ENCODE data around the gene CD52.

DNA sequence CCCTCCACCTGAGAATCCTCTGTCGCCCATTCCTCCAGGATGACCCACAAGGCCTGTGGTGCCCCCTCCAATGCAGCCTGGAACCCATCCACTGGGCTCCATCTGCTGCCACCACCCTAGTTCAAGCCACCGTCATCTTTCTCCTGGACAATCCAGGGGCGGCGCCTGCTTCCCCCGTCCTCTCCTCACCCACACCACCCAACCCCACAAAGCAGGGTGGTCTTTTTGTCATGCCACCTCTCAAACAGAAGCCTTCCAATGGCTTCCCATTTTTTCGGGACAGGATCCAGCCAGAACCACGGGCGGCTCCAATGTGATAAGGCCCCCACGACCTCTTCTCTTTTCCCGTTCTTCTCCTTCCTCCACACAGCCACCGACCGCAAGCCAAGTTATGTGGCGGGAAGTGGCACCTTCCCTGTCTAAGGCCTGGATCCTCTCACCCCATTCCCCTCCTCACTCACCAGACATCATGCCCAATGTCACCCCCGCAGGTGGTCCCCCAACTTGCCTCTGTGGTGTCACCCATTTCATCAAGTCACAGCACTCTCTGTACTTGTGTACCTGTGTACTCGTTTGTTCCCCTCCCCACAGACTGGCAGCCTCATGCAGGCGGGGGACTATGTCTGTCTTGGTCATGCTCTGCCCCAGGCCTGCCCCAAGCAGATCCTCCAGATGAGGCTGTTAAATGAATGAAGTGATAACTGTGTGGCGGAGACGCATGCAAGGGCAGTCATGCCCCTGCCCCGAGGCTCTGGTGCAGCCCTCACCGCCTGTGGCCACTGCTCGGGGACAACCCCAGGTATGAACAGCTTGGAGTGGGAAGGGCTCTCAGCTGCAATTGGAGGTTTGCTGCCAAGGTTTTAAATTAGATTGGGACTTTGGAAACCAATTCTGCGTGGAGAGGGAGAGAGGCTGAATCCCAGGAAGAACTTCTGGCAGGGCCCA, 22.3 kb upstream of the CD52 start:
- no peak for TF ChIP-seq POLR2A (IDR thresholded peaks at IDR 0.05; ENCODE audit: low read depth, low read length)
- no peak for TF ChIP-seq MAFK (IDR thresholded peaks at IDR 0.05; ENCODE audit: low read depth, low read length)
- no peak for TF ChIP-seq RAD21 (IDR thresholded peaks at IDR 0.05; ENCODE audit: low read length)
- TF ChIP-seq, protein P1, sequence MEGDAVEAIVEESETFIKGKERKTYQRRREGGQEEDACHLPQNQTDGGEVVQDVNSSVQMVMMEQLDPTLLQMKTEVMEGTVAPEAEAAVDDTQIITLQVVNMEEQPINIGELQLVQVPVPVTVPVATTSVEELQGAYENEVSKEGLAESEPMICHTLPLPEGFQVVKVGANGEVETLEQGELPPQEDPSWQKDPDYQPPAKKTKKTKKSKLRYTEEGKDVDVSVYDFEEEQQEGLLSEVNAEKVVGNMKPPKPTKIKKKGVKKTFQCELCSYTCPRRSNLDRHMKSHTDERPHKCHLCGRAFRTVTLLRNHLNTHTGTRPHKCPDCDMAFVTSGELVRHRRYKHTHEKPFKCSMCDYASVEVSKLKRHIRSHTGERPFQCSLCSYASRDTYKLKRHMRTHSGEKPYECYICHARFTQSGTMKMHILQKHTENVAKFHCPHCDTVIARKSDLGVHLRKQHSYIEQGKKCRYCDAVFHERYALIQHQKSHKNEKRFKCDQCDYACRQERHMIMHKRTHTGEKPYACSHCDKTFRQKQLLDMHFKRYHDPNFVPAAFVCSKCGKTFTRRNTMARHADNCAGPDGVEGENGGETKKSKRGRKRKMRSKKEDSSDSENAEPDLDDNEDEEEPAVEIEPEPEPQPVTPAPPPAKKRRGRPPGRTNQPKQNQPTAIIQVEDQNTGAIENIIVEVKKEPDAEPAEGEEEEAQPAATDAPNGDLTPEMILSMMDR (conservative IDR thresholded peaks at IDR 0.05; ENCODE audit: low read depth, low read length) = no peak
- no peak for TF ChIP-seq BHLHE40 (IDR thresholded peaks at IDR 0.05; ENCODE audit: low read depth, low read length)
- no peak for TF ChIP-seq FOS (IDR thresholded peaks at IDR 0.05; ENCODE audit: low read depth, low read length)
- no peak for TF ChIP-seq RFX5 (IDR thresholded peaks at IDR 0.05; ENCODE audit: low read depth, low read length)
